ENCODE data around the gene ERRFI1.
A peak's percentile ranks its signal among the peaks of the same experiment; 100 is the strongest.
"Not testable (repeated sequence)": the region's sequence is repeated elsewhere in the genome, so short reads cannot be mapped to it uniquely, and the experiment has no call there.

The ERRFI1 gene

GRCh38 chr1:8026153-8026975 is at the start of gene ERRFI1:
Gene ERRFI1, minus strand, starts transcription at chr1:8026309. Its CDS starts 10,690 bp downstream, at chr1:8015619.
- DNase-seq = peak; percentile 97

- DNase-seq = no peak
These were observed 49.5 kb upstream of the ERRFI1 start for GRCh38 chr1:8075511-8076051.

GRCh38 chr1:8073112-8073855 is 47.2 kb upstream of the ERRFI1 start:
- DNase-seq = no peak

GRCh38 chr1:8070381-8070811 is 44.3 kb upstream of the ERRFI1 start:
- peak; percentile 51 for DNase-seq

- not testable (repeated sequence) for DNase-seq
These were observed 43.7 kb upstream of the ERRFI1 start for GRCh38 chr1:8069614-8070320.

GRCh38 chr1:8065369-8065768 is 39.3 kb upstream of the ERRFI1 start:
- no peak for DNase-seq

GRCh38 chr1:8063298-8064036 is 37.4 kb upstream of the ERRFI1 start:
- DNase-seq = peak; percentile 12

GRCh38 chr1:8062861-8063260 is 36.8 kb upstream of the ERRFI1 start:
- DNase-seq = no peak

GRCh38 chr1:8061673-8062386 is 35.7 kb upstream of the ERRFI1 start:
- DNase-seq = no peak

GRCh38 chr1:8061210-8061609 is 35.1 kb upstream of the ERRFI1 start:
- peak; percentile 11 for DNase-seq

- DNase-seq = no peak
These were observed 33.1 kb upstream of the ERRFI1 start for GRCh38 chr1:8059161-8059622.

- DNase-seq = not testable (repeated sequence)
These were observed 31.7 kb upstream of the ERRFI1 start for GRCh38 chr1:8057779-8058178.

GRCh38 chr1:8055973-8056372 is 29.9 kb upstream of the ERRFI1 start:
- no peak for DNase-seq

GRCh38 chr1:8053878-8054567 is 27.9 kb upstream of the ERRFI1 start:
- no peak for DNase-seq

- no peak for DNase-seq
These were observed 25.5 kb upstream of the ERRFI1 start for GRCh38 chr1:8051650-8052049.

GRCh38 chr1:8049229-8049628 is 23.1 kb upstream of the ERRFI1 start:
- not testable (repeated sequence) for DNase-seq

- DNase-seq = peak; percentile 24
These were observed 21.8 kb upstream of the ERRFI1 start for GRCh38 chr1:8047686-8048445.

- no peak for DNase-seq
These were observed 21.0 kb upstream of the ERRFI1 start for GRCh38 chr1:8047112-8047511.

GRCh38 chr1:8046391-8046790 is 20.3 kb upstream of the ERRFI1 start:
- no peak for DNase-seq

GRCh38 chr1:8043621-8044020 is 17.5 kb upstream of the ERRFI1 start:
- no peak for DNase-seq

Measured in eye (tissue), 1 donor.